Stimulated activated CD8-positive, alpha-beta memory T cell treated with anti-CD3 and anti-CD28 coated beads, Interleukin-12 subunit alpha, Interleukin-12 subunit beta, amount 100 ng/mL, for 24 hours (primary cell): ENCODE data around the gene TSEN54.

Experiments used
- DNase-seq: peaks from one replicate; pipeline ENCODE4 v3.0.0-alpha.2; 2020; ENCODE audit errors: extremely low read depth

The TSEN54 gene

DNA sequence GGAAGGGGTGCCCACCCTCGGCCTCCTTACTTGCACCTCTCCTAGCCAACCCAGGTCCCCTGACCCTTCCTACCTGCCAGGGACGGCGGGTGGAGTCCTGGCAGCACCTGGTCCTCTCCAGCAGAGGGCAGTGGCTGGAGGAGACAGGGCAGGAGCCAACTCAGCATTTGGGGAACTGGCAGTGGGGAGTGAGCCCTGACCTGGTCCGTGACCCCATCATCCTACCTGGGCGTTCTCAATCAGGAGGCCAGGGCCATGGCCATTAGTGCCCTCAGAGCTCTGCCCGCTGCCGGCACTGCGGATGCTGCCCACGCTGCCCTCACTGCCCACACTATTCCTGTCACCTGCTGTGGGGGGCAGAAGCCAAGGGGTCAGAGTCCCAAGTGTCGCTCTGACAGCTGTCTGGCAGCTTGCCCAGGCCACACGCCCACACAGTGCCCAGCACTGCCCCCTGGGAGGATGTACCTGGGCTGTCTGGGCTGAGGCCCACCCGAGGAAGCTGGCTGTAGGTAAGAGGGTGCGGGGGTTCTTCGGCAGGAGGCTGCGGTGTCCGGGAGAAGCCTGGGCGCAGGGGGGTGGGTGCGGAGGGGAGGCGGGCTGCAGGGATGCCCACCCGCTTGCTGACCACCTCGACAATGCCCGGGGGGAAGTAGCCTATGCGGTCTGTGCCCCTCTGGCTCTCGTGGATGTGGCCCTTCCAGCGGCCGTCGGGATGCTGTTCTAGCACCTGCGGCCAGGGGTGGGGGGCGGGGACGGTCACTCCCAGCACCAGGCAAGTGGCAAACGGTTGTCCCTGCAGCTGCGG, 11.8 kb upstream of the TSEN54 start:
- DNase-seq = no peak

DNA sequence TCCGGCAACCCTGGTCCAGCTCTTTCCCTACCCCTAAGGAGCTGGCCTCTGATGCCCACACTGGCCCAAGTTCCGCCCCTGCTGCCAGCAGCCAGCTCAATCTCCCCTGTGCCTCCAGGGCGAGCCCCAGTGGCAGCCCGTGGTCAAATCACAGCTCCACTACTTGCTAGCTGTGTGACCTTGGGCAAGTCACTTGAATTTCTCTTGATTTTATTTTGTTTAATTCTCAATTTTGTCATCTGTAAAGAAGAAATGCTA, 11.2 kb upstream of the TSEN54 start:
- no peak for DNase-seq

DNA sequence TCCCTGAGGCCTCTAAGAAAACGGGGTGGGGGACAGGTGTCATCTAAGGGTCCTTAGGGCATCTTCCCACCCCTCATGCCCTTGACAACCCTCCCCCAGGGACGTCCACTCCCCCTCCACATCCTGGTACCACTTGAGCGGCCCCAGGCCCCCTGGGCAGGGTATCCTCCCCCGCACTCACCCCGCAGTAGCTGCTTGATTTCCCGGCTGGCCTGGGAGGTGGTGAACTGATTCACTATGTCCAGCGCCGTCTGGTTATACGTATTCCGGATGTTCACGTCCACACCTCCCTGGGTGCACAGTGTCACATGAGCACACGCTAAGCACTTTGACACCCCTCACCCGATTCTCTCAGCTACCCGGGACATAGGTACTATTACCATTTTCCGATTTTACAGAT, 10.7 kb upstream of the TSEN54 start:
- no peak for DNase-seq

DNA sequence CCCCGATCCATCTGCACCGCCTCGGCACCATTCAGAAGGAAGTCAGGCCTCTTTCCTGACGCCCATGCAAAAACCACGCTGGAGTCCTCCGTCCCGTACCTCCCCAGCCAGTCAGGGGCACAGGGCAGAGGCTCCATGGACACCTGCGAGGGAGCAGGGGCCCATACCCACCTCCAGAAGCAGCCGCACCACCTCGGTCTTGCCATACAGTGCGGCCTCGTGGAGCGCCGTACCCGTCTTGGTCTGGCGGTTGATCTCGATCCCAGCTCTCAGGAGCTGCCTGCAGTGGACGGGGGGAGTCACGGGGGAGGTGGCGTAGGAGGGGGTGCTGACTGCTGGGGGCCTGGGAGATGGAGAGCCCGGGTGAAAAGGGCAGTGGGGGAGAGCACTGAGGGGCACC, 10.2 kb upstream of the TSEN54 start:
- no peak for DNase-seq

DNA sequence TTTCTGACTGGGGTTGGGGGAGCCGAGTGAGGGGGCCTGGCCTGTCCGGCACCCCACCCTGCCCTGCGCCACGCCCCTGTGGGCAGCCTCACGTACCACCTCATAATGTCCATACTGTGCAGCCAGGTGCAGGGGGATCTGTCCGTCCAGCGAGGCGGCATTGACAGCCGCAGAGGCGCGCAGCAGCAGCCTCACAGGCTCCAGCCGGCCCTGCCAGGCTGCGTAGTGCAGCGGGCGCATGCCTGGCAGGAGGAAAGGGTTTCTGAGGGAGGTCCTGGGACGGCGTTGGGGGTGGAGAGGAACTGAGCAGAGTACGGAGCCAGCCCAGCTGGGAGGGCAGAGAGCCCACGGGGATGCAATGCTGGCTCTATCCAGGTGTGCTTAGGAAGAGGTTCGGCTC, 9.4 kb upstream of the TSEN54 start:
- DNase-seq = no peak

DNA sequence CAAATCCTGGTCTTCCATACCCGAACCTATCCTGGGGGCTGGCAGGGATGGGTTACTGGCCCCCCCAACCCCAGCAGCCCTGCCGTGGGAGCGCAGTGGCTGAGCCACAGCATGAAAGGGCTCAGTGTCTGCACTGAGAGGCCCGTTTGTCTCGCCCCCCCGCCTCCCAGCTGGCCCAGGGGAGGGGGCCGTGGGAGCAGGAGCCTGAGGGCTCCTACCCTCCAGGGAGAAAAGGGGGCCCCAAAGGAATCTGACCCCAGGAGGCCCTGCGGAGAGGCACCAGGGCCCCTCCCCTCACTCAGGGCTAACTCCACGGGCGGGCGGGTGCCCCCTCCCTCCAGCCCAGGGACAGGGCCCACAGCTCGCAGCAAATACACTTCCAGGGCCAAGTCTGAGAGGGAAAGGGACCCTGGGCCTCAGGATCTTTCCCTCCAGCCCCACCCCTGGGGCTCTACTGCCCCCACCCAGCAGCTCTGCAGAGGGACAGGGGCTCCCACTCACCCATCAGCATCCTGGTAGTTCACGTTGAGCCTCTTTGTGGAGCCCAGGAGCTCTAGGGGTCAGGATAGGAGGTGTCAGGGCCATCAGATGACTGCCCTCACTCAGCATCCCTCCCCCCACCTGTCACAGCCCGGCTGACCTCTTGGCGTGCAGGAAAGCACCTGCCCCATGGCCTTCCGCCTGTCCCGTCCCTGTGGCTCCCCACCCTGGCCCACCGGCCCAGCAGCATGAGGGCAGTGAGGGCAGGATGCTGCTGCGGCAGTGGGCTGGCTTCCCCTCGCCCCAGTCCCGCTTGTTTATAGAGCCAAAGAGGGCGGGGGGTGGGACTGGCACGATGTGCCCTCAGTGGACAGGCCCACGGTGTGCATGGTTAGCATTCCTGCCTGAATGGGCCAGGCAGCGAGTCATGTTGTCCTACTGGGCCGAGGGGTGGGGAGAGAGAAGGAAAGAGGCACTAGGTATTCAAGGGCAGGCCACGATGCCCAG, 8.3 kb upstream of the TSEN54 start:
- no peak for DNase-seq

DNA sequence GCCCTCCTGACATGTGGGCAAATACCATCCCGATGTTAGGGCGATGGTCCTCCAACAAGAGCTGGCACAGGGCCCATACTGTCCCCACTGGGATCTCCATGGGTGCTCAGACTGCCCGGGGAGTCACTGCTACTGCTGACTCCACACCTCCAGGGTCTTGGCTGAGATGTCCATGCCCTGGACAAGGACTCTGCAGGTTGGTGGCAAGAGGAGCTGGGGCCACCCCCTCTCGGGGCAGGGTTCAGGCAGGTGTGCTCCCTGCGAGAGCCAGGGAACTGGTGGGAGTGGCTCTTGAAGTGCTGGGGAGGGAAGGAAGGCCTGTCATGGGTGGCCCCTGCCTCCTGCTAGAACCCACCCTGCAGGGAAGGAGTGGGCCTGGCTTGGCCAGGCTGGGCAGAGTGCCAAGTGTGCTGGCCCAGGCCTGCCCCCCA, 7.4 kb upstream of the TSEN54 start:
- DNase-seq = no peak

DNA sequence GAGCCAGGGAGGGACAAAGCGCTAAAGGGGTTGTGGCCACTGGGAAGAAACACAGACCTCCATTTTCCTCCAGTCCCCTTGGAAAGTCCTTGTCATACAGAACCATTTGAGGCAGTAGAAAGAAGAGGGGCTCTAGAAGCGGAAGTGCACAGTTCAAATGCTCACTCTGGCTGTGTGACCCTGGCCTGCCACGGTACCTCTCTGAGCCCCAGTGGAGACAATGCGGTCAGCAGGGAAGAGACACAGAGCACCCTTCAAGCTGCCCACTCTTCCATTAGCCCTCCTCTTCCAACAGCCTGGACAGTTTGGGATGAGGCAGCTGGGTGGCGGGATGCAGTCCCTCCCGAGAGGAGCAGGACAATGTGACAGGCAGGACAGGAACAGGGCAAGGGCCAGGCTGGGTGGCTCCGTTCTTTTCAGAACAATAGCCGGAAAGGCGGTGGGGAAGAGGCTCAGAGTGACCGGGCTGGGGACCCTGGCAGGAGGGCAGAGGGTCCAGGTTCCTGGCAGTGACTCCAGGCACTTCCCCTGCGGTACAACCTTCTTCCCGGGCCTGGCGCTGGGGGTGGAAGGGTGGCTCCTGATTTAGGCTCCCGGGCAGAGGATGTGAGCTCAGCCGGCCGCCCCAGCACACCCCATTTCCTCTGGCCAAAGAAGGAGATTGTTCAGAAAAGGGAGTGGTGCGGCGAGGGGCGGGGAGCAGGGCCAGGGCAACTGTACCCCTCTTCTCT, 6.6 kb upstream of the TSEN54 start:
- no peak for DNase-seq

DNA sequence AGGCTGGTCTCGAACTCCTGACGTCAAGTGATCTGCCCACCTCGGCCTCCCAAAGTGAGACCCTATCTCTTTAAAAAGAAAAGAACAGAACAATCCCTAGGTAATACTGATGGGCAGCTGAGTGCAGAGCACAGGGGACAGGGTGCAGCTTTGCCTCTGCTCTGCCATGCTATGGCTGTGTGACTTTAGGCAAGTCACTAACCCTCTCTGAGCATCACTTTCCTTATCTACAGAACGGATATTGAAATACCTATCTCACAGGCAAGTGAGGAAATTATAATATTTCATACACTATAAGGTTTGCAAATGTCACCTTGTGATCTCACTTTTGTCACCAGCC, 5.1 kb upstream of the TSEN54 start:
- DNase-seq = no peak

DNA sequence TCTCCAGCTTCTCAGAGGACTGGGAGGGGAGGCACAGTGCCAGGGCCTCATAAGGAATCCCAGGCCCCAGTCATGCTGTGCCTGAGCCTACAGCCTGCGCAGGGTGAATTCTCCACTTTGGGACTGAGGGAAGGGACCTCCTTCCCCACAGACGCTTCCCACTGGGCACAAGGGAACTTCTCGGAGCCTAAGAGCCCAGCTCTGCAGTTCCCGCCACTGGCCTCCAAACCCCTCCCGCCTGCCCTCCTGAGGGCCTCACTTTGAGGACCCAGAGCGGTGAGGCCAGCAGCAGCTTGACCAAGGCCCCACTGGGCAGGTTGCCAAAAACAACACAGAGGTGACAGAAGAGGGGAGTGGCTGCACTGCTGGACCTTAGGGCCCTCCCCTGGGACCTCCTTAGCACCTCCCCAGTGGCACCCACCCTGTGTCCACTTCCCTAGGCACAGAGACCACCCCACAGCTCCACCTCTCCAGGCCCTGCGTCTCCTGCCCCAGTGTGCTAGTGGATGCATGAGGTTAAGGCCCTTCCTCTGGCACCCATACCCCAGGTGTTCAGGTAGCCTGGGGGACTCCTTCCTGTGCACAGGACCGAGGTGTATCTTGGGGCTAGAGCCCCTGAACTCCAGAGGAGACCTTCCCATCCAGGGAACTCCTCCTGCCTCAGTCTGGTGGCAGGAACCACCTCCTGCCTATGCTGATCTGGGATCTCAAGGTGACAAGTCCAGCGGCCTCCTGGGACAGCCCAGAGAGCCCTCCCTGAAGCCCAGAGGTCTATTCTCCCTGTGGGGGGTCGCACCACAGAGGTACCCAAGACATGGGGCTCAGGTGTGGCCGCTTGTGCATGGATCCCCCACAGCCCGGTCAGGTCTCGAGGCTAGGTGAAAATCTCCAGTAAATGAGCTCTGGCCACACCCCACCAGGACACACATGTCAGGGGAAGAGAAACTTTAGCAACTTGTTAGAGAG, 4.4 kb upstream of the TSEN54 start:
- no peak for DNase-seq

DNA sequence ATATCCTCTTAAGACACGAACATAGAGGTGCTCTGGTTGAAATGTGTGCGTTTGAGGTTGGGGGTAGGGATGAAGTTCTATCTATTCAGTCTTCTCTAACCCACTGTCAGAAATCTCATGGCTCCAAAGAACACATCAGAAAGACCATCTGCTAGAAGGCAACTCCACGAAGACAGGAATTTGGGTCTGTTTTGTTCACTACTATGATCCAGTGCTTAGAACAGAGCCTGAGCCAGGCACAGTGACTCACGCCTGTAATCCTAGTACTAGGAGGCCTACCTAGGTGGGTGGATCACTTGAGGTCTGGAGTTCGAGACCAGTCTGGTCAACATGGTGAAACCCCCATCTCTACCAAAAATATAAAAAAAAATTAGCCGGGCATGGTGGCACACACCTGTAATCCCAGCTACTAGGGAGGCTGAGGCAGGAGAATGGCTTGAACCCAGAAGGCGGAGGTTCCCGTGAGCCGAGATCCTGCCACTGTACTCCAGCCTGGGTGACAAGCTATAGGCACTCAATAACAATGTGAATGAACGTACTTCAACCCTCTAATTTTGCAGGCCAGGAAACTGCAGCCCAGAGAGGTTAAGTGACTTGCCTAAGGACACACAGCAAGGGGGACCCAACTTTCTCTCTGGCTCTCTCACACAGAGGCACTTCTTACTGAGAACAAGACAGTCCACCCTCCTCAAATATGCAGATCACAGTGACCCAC, 3.2 kb upstream of the TSEN54 start:
- DNase-seq = no peak

DNA sequence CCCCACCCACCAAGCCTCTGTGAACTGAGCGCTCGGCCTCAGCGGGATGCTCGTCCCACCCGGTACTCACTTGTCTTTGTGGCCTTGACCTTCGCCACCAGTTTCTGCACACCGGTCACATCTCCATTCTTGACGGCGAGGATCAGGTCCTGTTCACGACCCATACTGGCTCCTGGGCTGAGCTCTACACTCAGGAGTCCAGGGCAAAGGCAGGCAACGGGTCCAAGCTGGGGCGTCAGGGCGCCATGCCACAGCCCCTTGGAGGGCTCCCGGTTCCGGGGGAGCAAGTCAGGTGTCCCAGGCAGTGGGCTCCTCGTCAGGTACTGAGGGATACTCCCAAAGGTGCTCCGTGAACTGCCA, 2.7 kb upstream of the TSEN54 start:
- DNase-seq = no peak

DNA sequence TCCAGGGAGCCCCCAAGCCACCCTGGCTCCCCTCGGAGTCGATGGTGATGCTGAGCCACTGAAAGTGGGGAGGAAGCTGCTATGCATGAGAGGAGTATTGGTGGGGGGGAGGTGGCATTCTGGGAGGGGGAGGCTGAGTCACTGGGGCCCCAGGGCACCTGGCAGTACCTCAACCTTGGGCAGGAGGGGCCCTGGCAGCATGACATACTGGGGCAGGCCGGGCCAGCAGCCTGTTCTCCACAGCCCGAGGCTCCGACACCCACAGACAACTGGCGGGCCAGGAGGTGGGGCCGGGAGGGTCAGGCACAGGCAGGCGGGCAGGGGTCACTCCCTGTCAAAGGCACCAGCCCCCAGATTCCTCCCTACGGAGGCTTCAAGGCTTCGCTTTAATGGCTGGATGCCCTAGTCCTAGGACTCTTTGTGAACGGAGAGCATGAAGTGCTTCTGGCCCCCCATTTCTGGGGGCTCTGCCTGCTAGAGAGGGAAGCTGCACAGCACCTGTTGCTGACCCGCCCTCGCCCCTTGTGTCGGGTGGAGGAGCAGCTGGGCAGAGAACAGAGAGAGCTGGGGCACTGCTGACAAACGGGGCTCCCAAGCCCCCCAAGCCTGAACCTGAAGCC, 1.9 kb upstream of the TSEN54 start:
- no peak for DNase-seq

DNA sequence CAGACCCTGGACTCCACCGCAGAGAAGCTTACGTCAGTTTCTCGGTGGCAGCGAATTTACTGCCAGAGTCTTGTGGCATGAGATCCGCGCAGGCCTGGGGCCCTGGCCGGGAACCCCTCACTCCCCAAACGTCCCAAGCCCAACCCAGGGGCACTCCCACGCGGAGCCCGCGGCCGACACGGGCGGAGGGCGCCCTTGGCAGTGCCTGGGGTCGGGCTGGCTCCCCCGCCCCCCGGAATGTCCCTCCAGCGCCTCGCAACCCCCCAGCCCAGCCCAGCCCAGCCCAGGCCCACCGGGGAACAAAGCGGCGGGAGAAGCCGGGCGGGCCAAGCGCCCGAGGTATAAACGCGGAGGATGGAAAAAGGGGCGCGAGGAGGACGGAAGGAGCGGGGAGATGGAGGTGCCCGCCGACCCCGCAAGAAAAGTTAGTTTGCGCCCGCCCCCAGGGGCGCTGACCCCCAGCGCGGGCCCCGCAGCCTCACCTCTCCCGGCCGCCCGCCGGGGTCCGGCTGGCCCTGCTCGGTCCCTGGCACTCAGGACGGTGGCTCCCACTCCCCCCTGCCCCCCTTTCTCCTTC, 1.3 kb upstream of the TSEN54 start:
- no peak for DNase-seq

DNA sequence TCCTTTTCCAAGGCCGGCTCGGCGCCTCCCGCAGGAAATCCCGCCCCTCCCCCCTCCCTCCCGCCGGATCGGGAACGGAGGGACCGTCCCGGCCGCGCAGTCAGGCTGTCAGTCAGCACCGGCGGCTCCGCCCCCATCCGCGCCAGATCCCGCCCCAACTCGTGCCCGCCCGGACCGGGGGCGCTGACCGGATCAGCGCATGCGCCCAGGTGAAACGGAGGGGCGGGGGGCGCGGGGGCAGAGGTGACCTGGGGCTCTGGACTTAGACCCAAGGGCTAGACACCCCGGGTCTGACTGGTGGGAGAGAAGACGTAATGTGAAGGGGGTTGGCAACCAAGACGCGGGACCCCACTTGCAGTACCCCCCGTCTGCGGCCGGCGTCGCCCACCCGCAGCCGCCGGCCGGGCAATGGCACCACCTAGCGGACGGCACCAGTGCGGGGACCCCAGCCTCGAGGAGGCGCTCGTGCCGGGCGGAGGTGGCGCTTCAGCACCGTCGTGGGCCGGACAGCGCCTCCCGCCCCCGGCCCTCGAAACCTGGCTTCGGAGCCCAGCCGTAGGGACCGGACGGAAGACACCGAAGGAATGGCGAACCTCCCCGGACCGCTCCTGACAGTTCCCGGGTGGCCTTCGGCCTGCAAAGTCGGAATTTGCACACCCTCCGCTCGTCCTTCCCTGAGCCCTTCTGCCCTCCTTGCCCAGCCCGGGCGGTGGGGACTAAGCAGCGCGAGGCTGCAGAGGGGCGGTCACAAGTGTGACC, 653 bp upstream of the TSEN54 start, which contains the start of gene CASKIN2:
Gene CASKIN2 (minus strand): TSS at position 42 of the 759 bp plus-strand sequence. CDS start 1,733 bp downstream, outside the sequence.
- DNase-seq = peak; percentile 61

DNA sequence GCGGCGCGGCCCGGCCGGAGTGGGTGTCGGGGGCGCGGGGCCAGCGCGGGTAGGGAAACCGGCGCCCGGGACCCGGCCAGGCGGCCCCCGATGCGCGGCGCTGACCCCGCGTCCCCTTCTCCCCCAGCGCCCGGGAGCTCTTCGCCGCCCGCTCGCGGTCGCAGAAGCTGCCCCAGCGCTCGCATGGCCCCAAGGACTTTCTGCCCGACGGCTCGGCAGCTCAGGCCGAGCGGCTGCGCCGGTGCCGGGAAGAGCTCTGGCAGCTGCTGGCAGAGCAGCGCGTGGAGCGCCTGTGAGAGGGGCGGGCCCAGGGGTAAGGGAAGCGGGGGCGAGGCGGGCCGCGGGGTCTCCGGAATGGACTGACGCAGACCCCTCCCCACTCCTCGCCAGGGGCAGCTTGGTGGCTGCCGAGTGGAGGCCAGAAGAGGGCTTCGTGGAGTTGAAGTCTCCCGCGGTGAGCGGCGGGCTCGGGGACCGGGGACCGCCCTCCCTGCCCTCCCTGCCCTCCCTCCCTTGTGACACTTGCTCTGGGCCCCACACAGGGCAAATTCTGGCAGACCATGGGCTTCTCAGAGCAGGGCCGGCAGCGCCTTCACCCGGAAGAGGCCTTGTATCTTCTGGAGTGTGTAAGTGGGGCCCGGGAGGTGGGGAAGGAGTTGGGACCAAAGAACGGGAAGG, 430 bp downstream of the TSEN54 start:
- DNase-seq = no peak

DNA sequence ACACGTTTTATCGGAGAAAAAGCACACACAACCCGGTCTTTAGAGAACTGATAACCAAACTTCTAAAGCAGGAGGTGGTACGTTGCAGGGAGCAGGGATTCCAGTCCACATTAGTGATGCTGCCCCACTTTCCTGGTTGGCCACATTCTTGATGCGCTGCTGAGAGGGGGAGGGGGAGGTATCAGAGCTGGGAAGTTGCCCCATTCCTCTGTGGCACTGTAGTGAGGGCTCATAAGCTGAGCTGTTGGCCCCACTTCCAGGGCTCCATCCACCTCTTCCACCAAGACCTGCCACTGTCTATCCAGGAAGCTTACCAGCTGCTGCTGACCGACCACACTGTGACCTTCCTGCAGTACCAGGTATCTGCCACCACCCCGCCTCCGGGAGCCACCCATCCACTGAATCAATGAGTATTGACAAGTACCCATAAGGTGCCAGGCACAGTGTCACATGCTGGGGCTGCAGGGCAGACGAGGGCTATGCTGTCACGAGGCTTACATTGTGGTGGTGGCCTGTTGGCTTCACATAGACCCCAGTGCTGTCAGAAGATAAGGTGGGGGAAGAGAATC, 1.1 kb downstream of the TSEN54 start:
- no peak for DNase-seq

DNA sequence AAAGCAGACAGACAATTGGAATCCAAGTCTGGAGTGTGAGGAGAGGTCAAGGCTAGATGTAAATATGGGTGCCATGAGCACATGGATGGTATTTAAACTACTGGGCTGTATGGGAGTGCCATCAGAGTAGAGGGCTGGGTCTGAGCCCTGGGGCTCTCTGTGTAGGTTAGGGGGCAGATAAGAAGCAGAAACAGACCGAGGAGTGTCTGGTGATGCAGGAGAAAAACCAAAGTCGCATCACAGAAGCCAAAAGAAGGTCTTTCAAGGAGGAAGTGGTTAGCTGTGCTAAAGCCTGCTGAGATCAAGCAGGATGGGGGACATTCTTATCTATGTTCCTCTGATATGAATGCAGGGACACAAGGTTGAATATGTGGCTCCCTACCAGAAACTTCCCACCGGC, 1.9 kb downstream of the TSEN54 start:
- no peak for DNase-seq
